Smooth muscle cell (in vitro differentiated cells): Measurements from ENCODE around the gene NHLH1. TPM values are rescaled to one million over a fixed set of nuclear protein-coding genes. Genes with fewer than 3 reads are reported as not detected.

Source experiments
- DNase-seq: peaks from one replicate; lab custom pipeline; 2025; ENCODE audit not compliant: unreplicated experiment; lab: John Stamatoyannopoulos, UW
- H2AFZ ChIP-seq: fragments of 200-600 bp; sonication (generic); 2 replicates; pipeline ENCODE4 v1.6.0; 2016; ENCODE audit warnings: antibody characterized with exemption, low read depth, mild to moderate bottlenecking
- H3F3A ChIP-seq: fragments of 200-600 bp; sonication (generic); 2 replicates; pipeline ENCODE4 v1.6.0; 2017; ENCODE audit warnings: antibody characterized with exemption, low read depth
- H3K27ac ChIP-seq: fragments of 200-600 bp; sonication (generic); 2 replicates; pipeline ENCODE4 v1.5.1; 2016; ENCODE audit warnings: low read depth, mild to moderate bottlenecking
- H3K27me3 ChIP-seq: fragments of 200-600 bp; sonication (generic); 2 replicates; pipeline ENCODE4 v1.6.1; 2016; ENCODE audit warnings: low read depth, mild to moderate bottlenecking
- H3K36me3 ChIP-seq: fragments of 200-600 bp; sonication (generic); 2 replicates; pipeline ENCODE4 v1.5.1; 2016; ENCODE audit warnings: low read depth
- H3K4me1 ChIP-seq: fragments of 200-600 bp; sonication (generic); 2 replicates; pipeline ENCODE4 v1.5.1; 2016; ENCODE audit warnings: low read depth
- H3K4me2 ChIP-seq: fragments of 200-600 bp; sonication (generic); 2 replicates; pipeline ENCODE4 v1.6.0; 2016; ENCODE audit warnings: mild to moderate bottlenecking
- H3K4me3 ChIP-seq: fragments of 200-600 bp; sonication (generic); 2 replicates; pipeline ENCODE4 v1.5.1; 2016; ENCODE audit warnings: mild to moderate bottlenecking
- H3K79me2 ChIP-seq: fragments of 200-600 bp; sonication (generic); 2 replicates; pipeline ENCODE4 v1.6.0; 2016; ENCODE audit warnings: low read depth, mild to moderate bottlenecking
- H3K9ac ChIP-seq: fragments of 200-600 bp; sonication (generic); 2 replicates; pipeline ENCODE4 v1.6.0; 2016; ENCODE audit warnings: low read depth
- H3K9me3 ChIP-seq: fragments of 200-600 bp; sonication (generic); replicated peaks from 2 replicates; pipeline ENCODE4 v1.5.1; 2016; ENCODE audit warnings: low read depth
- H4K20me1 ChIP-seq: fragments of 200-600 bp; sonication (generic); 2 replicates; pipeline ENCODE4 v1.6.0; 2016; ENCODE audit warnings: low read depth
- CTCF ChIP-seq: fragments of 200-600 bp; sonication (generic); IDR thresholded peaks from 2 replicates; pipeline ENCODE4 v1.5.1; 2017; ENCODE audit warnings: borderline replicate concordance, mild to moderate bottlenecking, antibody characterized with exemption; ENCODE audit not compliant: insufficient read depth, poor library complexity, severe bottlenecking
- WGBS: methylation state at CpG from one replicate; pipeline ENCODE4 v1.1.7; 2016; ENCODE audit warnings: low lambda C conversion rate; 5-methylcytosine and 5-hydroxymethylcytosine counted together
- polyA plus RNA-seq: library from polyadenylated mRNA; unstranded; fragments of >200 nt; fragmentation: Nextera tagmentation; extraction: Ambion mirVana; gene quantifications from 2 replicates; pipeline ENCODE4 v1.2.1, GENCODE V29; 2016
- total RNA-seq: library from RNA; depleted of rRNA; stranded (reverse); fragments of >200 nt; gene quantifications from 2 replicates; pipeline ENCODE4 v1.2.3, GENCODE V29; 2014

The NHLH1 gene
- total and polyA plus RNA-seq, 2 experiments from 2014 or later = 0.27 TPM; not detected in 1

GRCh38 chr1:160398823-160399222 lies 32.0 kb downstream of the NHLH1 start:
- Histone ChIP-seq H3K36me3 (no peaks in the 10 kb centered on the region), H3K9ac (no peak overlapping the region), H3K4me2 (no peak overlapping the region), H4K20me1 (peaks cover 1% of the 10 kb centered on the region), H3K27ac (no peak overlapping the region), H3K4me3 (no peak overlapping the region), H3F3A (no peaks in the 10 kb centered on the region), H3K79me2 (peaks cover 6% of the 10 kb centered on the region), H2AFZ (no peak overlapping the region), H3K4me1 (peaks cover 36% of the 10 kb centered on the region), H3K9me3 (no peaks in the 10 kb centered on the region), H3K27me3 (no peaks in the 10 kb centered on the region)
- no peak for TF ChIP-seq CTCF
- no peak for DNase-seq
- 94% methylated on average over 4 of the region's 4 CpGs for WGBS

GRCh38 chr1:160399544-160400222 lies 32.8 kb downstream of the NHLH1 start:
- no peaks in the 10 kb centered on the region for H3K27me3 ChIP-seq
- H2AFZ ChIP-seq = peak overlapping the region; percentile 92
- no peaks in the 10 kb centered on the region for H3K36me3 ChIP-seq
- 21% methylated on average over 17 of the region's 17 CpGs for WGBS
- H3F3A ChIP-seq = no peaks in the 10 kb centered on the region
- H3K4me2 ChIP-seq = peak overlapping the region; percentile 99
- TF ChIP-seq CTCF = no peak
- H3K27ac ChIP-seq = peak overlapping the region; percentile 54
- H3K9ac ChIP-seq = peak overlapping the region; percentile 93
- H3K4me1 ChIP-seq = peaks cover 44% of the 10 kb centered on the region
- H3K79me2 ChIP-seq = peaks cover 6% of the 10 kb centered on the region
- no peak for DNase-seq
- H3K4me3 ChIP-seq = peak overlapping the region; percentile 99
- peaks cover 6% of the 10 kb centered on the region for H4K20me1 ChIP-seq
- H3K9me3 ChIP-seq = no peaks in the 10 kb centered on the region

- peak within 1 kb of the TSS; percentile 99 for H3K4me2 ChIP-seq
- no peak for TF ChIP-seq CTCF
These were observed 33.4 kb downstream of the NHLH1 start, which contains the start of gene VANGL2 for GRCh38 chr1:160400223-160400645. Gene VANGL2 (plus strand): TSS chr1:160400564. CDS start chr1:160415838, 15,274 bp downstream.

More at GRCh38 chr1:160400223-160400645, 33.4 kb downstream of the NHLH1 start, which contains the start of gene VANGL2:
- Histone ChIP-seq H3K36me3 (no peaks in the 10 kb centered on the region), H3K4me3 (peak within 1 kb of the TSS; percentile 99), H3K27me3 (no peaks in the 10 kb centered on the region), H4K20me1 (peaks cover 6% of the 10 kb centered on the region), H3K27ac (peak within 1 kb of the TSS; percentile 54), H3K9ac (peak within 1 kb of the TSS; percentile 93), H2AFZ (peak within 1 kb of the TSS; percentile 99), H3K9me3 (no peaks in the 10 kb centered on the region), H3K79me2 (peaks cover 6% of the 10 kb centered on the region), H3F3A (no peaks in the 10 kb centered on the region), H3K4me1 (peaks cover 48% of the 10 kb centered on the region)
- WGBS = under 1% methylated on average over 12 of the region's 34 CpGs
- peak; percentile 39 for DNase-seq
